ENCODE data around the gene CPLX4.

Gene CPLX4

DNA sequence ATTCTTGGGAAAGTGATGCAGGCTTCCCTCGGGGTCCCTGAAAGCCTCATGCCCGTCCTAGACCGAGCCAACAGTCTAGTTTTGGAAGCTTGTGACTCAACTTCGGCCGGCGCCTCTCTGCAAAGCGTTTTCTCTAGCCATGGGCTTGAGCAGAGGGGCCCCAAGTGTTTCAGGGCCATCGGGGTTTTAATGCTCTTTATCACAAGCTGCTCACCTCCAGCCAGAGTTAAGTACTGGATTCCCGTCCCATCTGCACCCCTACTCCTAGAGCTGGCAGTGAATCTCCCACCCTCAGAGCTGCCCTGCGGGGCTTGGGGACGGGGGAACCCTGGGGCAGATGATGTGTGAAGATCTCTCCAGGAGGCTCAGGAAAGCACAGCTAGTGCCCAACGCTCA is 52.5 kb downstream of the CPLX4 start:
- ChIA-PET POLR2A (no interaction called here), CTCF (interaction anchor here (0.5 to 8.1 kb wide), 6 partner anchors 16 to 1286 kb away, joined by 3 to 46 read pairs (median 6); no protein-coding TSS in a partner anchor)
- TF ChIP-seq SETDB1 (IDR thresholded peaks at IDR 0.05; ENCODE audit: insufficient read length, low read length), result no peak
- no peak for TF ChIP-seq ZNF354C (tag by site-specific recombination; IDR thresholded peaks at IDR 0.05; ENCODE audit: borderline replicate concordance, low read depth)
- no peak for TF ChIP-seq ZNF670 (tag by site-specific recombination; IDR thresholded peaks at IDR 0.05; ENCODE audit: low read depth)
- Histone ChIP-seq H3K27ac (ENCODE audit: extremely low read depth, low read depth, low read length) (no peak overlapping the region), H3K36me3 (ENCODE audit: control insufficient read depth in 2 of 2, insufficient read depth in 1 of 2, low read length in 2 of 2) (no peaks in the 10 kb centered on the region), H3K4me3 (ENCODE audit: low read depth, low read length) (no peak overlapping the region), H3K9me3 (ENCODE audit: control insufficient read depth, insufficient read depth, low read depth, low read length) (no peaks in the 10 kb centered on the region), H3K4me1 (ENCODE audit: control insufficient read depth, insufficient read depth, low read length) (peaks cover 6% of the 10 kb centered on the region; the same call in 1 of the 2 replicates)

DNA sequence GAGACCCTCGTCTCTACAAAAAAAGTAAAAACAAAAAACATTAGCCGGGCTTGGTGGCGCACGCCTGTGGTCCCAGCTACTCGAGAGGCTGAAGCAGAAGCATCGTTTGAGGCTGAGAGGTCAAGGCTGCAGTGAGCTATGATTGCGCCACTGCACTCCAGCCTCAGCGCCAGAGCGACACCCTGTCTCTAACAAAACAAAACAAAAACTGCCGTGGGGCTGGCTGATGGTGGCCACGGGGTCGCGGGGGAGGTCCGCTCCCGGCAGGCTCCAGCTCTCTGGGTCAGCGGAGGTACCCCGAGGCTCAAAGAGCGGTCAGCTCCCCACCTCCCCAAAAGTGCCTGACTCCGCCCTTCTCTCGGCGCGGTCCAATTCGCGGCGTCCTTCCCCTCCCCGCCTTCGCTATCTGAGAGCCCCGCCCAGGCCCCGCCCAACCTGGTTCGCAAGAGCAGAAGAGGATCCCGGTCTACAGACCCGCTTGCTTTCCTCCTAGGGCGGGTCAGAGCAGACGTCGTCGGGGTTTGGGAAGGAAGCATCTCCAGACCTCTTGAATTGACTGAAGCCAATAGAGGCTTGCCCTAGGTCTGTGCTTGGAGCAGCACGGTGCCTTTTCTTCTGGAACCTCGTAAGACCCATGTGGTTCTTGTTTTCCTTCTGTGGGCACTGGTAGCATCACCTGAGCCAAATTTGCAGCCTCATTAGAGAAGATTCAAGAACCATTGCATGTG is 53.0 kb downstream of the CPLX4 start:
- H3K36me3 ChIP-seq (ENCODE audit: control insufficient read depth in 2 of 2, insufficient read depth in 1 of 2, low read length in 2 of 2), result no peaks in the 10 kb centered on the region
- H3K4me1 ChIP-seq (ENCODE audit: control insufficient read depth, insufficient read depth, low read length), result peaks cover 6% of the 10 kb centered on the region; the same call in 1 of the 2 replicates
- H3K9me3 ChIP-seq (ENCODE audit: control insufficient read depth, insufficient read depth, low read depth, low read length), result no peaks in the 10 kb centered on the region
- ChIA-PET CTCF (interaction anchor here (0.5 to 8.1 kb wide), 6 partner anchors 16 to 315 kb away, joined by 3 to 46 read pairs (median 12); no protein-coding TSS in a partner anchor), POLR2A (interaction anchor here (0.5 to 1.7 kb wide), 3 partner anchors 8 to 20 kb away, joined by 3 to 4 read pairs (median 3); partner anchors contain the start of gene RAX)
- peak overlapping the region; percentile 37 for H3K4me3 ChIP-seq (ENCODE audit: low read depth, low read length)
- no peak overlapping the region for H3K27ac ChIP-seq (ENCODE audit: extremely low read depth, low read depth, low read length)
- TF ChIP-seq YY1 (tag by site-specific recombination; IDR thresholded peaks at IDR 0.05) (no peak), ZNF112 (tag by site-specific recombination; IDR thresholded peaks at IDR 0.05) (no peak), ZBTB11 (tag by site-specific recombination; conservative IDR thresholded peaks at IDR 0.05; ENCODE audit: low read depth) (no peak), KLF10 (tag by site-specific recombination; IDR thresholded peaks at IDR 0.05) (0 out of 2 replicates have a peak, but pooled peaks have one; percentile 49), ZNF223 (tag by site-specific recombination; IDR thresholded peaks at IDR 0.05) (no peak), ZBTB49 (tag by site-specific recombination; IDR thresholded peaks at IDR 0.05; ENCODE audit: low read depth) (no peak), ZNF214 (tag by site-specific recombination; IDR thresholded peaks at IDR 0.05; ENCODE audit: borderline replicate concordance) (no peak), KLF16 (tag by site-specific recombination; IDR thresholded peaks at IDR 0.05) (peak; percentile 58), ZNF777 (tag by site-specific recombination; IDR thresholded peaks at IDR 0.05; ENCODE audit: borderline replicate concordance) (no peak), RBAK (tag by site-specific recombination; IDR thresholded peaks at IDR 0.05) (no peak), ZNF16 (tag by site-specific recombination; IDR thresholded peaks at IDR 0.05; ENCODE audit: low read depth) (no peak), SETDB1 (IDR thresholded peaks at IDR 0.05; ENCODE audit: insufficient read length, low read length) (no peak), ZNF19 (tag by site-specific recombination; IDR thresholded peaks at IDR 0.05; ENCODE audit: low read depth) (no peak), ZNF341 (tag by site-specific recombination; IDR thresholded peaks at IDR 0.05; ENCODE audit: low read depth) (no peak), ZNF416 (tag by site-specific recombination; IDR thresholded peaks at IDR 0.05) (no peak), ZNF768 (tag by site-specific recombination; IDR thresholded peaks at IDR 0.05) (no peak)
- TF ChIP-seq, protein P1, sequence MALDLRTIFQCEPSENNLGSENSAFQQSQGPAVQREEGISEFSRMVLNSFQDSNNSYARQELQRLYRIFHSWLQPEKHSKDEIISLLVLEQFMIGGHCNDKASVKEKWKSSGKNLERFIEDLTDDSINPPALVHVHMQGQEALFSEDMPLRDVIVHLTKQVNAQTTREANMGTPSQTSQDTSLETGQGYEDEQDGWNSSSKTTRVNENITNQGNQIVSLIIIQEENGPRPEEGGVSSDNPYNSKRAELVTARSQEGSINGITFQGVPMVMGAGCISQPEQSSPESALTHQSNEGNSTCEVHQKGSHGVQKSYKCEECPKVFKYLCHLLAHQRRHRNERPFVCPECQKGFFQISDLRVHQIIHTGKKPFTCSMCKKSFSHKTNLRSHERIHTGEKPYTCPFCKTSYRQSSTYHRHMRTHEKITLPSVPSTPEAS (tag by site-specific recombination; IDR thresholded peaks at IDR 0.05), result no peak
- TF ChIP-seq, protein P2, sequence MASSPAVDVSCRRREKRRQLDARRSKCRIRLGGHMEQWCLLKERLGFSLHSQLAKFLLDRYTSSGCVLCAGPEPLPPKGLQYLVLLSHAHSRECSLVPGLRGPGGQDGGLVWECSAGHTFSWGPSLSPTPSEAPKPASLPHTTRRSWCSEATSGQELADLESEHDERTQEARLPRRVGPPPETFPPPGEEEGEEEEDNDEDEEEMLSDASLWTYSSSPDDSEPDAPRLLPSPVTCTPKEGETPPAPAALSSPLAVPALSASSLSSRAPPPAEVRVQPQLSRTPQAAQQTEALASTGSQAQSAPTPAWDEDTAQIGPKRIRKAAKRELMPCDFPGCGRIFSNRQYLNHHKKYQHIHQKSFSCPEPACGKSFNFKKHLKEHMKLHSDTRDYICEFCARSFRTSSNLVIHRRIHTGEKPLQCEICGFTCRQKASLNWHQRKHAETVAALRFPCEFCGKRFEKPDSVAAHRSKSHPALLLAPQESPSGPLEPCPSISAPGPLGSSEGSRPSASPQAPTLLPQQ (tag by site-specific recombination; IDR thresholded peaks at IDR 0.05), result peak; percentile 26; the same call in 1 of the 2 replicates
- TF ChIP-seq, protein P3, sequence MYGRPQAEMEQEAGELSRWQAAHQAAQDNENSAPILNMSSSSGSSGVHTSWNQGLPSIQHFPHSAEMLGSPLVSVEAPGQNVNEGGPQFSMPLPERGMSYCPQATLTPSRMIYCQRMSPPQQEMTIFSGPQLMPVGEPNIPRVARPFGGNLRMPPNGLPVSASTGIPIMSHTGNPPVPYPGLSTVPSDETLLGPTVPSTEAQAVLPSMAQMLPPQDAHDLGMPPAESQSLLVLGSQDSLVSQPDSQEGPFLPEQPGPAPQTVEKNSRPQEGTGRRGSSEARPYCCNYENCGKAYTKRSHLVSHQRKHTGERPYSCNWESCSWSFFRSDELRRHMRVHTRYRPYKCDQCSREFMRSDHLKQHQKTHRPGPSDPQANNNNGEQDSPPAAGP (tag by site-specific recombination; IDR thresholded peaks at IDR 0.05), result no peak
- TF ChIP-seq, protein P4, sequence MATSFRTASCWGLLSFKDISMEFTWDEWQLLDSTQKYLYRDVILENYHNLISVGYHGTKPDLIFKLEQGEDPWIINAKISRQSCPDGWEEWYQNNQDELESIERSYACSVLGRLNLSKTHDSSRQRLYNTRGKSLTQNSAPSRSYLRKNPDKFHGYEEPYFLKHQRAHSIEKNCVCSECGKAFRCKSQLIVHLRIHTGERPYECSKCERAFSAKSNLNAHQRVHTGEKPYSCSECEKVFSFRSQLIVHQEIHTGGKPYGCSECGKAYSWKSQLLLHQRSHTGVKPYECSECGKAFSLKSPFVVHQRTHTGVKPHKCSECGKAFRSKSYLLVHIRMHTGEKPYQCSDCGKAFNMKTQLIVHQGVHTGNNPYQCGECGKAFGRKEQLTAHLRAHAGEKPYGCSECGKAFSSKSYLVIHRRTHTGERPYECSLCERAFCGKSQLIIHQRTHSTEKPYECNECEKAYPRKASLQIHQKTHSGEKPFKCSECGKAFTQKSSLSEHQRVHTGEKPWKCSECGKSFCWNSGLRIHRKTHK (tag by site-specific recombination; IDR thresholded peaks at IDR 0.05), result no peak
